ENCODE data around the gene MAOB.
"Not testable (repeated sequence)": the region's sequence is repeated elsewhere in the genome, so short reads cannot be mapped to it uniquely, and the experiment has no call there.

The MAOB gene

GRCh38 chrX:43750248-43750676 is 132.0 kb downstream of the MAOB start:
- DNase-seq: peak; percentile 20

GRCh38 chrX:43747476-43747875 is 134.8 kb downstream of the MAOB start:
- DNase-seq: no peak

- no peak for DNase-seq
Measured at GRCh38 chrX:43745938-43746721, 136.1 kb downstream of the MAOB start.

GRCh38 chrX:43744284-43744683 is 138.0 kb downstream of the MAOB start:
- DNase-seq: no peak

GRCh38 chrX:43743100-43743822 is 139.0 kb downstream of the MAOB start:
- no peak for DNase-seq

GRCh38 chrX:43741843-43742573 is 140.2 kb downstream of the MAOB start:
- DNase-seq: no peak

GRCh38 chrX:43735957-43736356 is 146.3 kb downstream of the MAOB start:
- DNase-seq: no peak

GRCh38 chrX:43735534-43735933 is 146.7 kb downstream of the MAOB start:
- no peak for DNase-seq

GRCh38 chrX:43734444-43734843 is 147.8 kb downstream of the MAOB start:
- no peak for DNase-seq

- no peak for DNase-seq
Measured at GRCh38 chrX:43733699-43734098, 148.6 kb downstream of the MAOB start.

GRCh38 chrX:43731086-43731485 is 151.2 kb downstream of the MAOB start:
- DNase-seq: no peak

GRCh38 chrX:43728966-43729365 is 153.3 kb downstream of the MAOB start:
- DNase-seq: no peak

- DNase-seq: no peak
Measured at GRCh38 chrX:43728002-43728401, 154.2 kb downstream of the MAOB start.

- not testable (repeated sequence) for DNase-seq
Measured at GRCh38 chrX:43727254-43727653, 155.0 kb downstream of the MAOB start.

GRCh38 chrX:43725227-43725626 is 157.0 kb downstream of the MAOB start:
- DNase-seq: not testable (repeated sequence)

GRCh38 chrX:43720961-43721360 is 161.3 kb downstream of the MAOB start:
- no peak for DNase-seq

- DNase-seq: no peak
Measured at GRCh38 chrX:43720082-43720481, 162.2 kb downstream of the MAOB start.

- no peak for DNase-seq
Measured at GRCh38 chrX:43718956-43719355, 163.3 kb downstream of the MAOB start.

GRCh38 chrX:43718546-43718945 is 163.7 kb downstream of the MAOB start:
- no peak for DNase-seq

GRCh38 chrX:43718081-43718480 is 164.2 kb downstream of the MAOB start:
- no peak for DNase-seq

- no peak for DNase-seq
Measured at GRCh38 chrX:43717161-43717560, 165.1 kb downstream of the MAOB start.

- no peak for DNase-seq
Measured at GRCh38 chrX:43716696-43717095, 165.6 kb downstream of the MAOB start.
